HG03521 (cell line): Measurements from ENCODE around the gene HHIPL2.
"Not testable (repeated sequence)": the region's sequence is repeated elsewhere in the genome, so short reads cannot be mapped to it uniquely, and the experiment has no call there.

ENCODE experiments used
- ATAC-seq: cut with Tn5 transposase; IDR thresholded peaks from one replicate; pipeline ENCODE4 v1.9.1; 2021; ENCODE audit warnings: mild to moderate bottlenecking, moderate library complexity; ENCODE audit not compliant: unreplicated experiment

HHIPL2 gene

DNA sequence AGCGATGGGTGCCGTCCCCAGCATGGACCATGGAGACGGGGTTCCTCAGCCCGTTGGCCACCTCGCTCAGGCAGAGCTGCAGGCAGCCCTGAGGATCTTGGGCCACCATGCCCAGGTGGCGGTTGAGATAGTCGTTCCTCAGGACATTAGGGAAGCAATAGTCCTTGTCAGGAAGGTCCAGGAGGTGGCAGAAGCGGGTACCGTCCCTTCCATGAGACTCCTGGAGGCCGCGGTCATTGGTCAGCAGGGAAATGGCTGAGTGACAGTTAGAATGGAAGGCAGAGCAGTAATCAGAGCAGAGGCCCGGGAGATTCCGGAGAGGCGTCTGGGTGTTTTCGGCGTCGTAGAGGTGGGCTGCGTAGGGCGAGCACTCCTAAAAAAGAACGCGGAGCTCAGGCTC lies 4.1 kb downstream of the HHIPL2 start:
- ATAC-seq = no peak

DNA sequence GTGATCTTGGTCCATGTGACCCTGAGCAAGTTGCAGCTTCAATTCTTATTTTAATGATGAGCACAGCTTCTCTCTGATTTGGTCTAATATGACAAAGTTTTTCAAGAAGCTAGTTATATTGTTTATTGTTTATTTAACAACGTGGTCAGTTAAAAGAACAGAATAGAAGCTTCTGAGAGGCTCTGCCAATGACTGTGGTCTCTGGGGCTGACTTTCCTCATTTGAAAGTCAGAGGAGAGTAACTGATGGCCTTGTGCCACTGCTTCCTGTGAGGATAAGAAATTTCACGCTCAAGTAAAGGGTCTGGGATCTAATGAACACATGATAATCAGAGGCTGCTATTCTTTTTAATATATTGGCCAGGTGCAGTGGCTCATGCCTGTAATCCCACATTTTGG lies 7.3 kb downstream of the HHIPL2 start:
- no peak for ATAC-seq

DNA sequence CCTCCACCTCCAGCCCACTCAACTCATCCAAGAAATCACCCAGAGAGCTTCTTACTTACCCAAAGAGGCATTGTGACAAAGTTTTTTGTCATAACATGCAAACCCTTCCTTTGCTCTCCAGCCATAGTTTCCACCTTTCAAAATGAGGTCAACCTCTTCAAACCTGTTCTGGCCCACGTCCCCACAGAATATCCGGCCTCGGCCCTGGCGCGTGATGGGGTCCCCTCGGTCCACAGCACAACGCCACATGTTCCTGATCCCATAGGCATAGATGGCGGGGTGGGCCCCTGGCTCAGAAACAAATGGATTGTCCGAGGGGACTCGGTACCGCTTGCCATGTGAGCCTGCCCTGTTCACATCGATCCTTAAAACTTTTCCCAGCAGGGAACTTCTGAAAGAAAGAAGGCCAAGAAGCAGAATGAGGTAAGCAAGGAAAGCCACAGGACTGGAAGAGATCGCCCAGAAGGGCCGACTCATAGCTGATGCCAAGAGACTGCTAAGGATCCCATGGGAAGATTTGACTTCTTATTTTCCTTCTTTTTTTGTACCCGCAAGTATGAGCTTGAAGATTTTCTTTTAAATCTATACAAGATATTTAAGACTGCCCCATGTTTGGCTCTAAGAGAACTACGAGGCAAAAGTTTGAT lies 7.8 kb downstream of the HHIPL2 start:
- ATAC-seq = no peak

DNA sequence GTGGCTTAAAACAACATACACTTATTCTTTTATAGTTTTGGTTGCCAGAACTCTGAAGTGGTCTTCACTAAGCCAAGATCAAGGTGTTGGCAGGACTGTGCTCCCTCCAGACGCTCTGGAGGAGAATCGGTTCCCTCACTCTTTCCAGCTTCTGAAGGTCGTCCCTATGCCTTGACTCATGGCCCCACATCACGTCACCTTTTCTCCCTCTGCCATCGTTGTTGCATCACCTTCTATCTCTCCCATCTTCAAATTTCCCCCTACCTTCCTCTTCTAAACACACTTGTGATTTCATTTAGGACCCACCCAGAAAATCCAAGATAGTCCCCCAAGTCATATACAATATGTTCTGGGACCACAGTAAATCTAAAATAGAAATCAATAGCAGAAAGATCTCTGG lies 12.4 kb downstream of the HHIPL2 start:
- ATAC-seq = no peak

DNA sequence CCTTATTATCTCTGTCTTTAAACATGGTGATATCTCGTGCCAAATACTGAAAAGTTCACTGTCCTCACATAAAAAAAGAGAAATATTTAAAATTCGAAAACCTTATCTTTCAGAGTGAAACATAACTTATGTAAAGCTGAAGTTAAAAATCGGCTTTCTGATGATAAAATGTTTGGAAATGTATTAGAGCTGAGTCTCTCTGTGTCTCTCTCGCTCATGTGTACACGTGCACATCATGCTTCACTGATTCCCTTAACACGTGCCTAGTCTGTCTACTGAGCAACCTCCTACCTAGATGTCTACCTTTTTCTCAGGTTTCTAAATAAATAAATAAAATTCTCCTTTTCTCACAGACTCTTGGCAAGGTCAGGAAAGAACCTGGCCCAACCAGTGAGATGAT lies 17.1 kb downstream of the HHIPL2 start:
- no peak for ATAC-seq

DNA sequence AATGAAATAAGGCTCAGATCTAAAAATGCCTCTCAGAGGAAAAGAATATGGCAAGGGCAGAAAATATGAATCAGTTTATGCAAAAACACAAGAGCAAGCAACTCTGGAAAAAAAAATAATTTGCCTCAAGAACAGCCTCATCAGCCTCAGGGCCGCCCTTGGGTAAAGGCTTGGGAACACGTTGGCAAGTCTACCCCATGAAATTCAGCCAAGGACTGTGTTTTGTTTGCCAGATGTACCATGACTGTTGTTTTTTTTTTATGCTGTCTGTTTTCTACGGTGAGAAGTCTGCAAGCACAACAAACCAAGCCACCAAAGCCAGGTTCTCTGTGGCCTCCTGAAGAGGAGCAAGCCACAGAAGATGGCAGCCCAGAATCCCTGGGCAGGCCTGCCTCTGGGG lies 18.0 kb downstream of the HHIPL2 start:
- no peak for ATAC-seq

DNA sequence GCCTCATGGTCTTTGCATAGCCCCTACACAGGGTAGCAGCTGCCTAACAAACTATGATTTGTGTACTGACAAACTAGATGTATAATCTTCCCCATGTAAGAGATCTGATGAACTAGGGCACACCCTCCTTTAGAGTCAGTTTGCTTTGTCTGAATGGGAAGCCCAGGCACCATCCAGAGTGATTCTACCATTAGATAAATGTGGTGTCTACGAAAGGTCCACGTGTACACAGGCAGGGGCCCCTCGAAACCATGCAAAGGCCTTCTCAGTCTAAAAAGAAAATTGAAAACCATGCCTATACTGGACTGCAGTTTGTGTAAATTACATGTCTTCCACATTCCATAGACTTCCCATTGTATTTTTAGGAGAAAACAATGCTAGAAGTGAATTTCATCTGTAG lies 18.7 kb downstream of the HHIPL2 start:
- ATAC-seq = no peak

DNA sequence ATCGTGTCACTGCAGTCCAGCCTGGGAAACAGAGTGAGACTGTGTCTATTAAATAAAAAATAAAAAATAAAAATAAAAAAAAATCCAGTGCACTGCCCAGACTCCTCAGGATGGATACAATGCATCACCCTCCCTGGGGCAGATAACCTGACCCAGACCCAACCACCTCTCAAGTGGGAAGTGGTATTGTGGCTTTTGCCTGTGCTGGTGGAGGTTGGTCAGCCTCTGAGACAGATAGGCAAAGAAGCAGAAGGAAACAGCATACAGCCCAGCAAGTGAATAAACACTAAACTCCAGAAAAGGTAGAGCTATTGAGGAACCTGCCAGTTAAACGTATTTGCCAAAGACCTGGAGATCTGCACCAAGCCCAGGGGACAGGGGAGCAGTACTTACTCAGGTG lies 22.0 kb downstream of the HHIPL2 start:
- ATAC-seq = no peak

DNA sequence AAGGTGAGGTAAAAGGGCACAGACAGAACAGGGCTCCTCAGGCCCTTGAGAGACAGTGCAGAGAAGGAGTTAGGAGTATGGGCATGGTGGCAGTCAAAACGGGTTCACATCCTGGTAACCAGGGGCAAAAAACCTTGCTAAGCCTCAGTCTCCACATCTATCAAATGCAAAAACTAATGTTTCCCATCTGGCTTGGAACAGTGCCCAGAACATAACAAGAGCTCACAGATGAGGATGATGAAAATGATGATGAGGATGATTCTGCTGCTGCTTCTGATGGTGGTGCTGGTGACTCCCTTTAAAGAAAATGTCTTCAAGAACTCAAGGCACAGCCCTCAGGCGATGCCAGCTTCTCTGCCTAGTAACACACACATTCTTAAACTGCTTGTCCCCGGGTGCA lies 24.1 kb downstream of the HHIPL2 start:
- ATAC-seq = no peak

DNA sequence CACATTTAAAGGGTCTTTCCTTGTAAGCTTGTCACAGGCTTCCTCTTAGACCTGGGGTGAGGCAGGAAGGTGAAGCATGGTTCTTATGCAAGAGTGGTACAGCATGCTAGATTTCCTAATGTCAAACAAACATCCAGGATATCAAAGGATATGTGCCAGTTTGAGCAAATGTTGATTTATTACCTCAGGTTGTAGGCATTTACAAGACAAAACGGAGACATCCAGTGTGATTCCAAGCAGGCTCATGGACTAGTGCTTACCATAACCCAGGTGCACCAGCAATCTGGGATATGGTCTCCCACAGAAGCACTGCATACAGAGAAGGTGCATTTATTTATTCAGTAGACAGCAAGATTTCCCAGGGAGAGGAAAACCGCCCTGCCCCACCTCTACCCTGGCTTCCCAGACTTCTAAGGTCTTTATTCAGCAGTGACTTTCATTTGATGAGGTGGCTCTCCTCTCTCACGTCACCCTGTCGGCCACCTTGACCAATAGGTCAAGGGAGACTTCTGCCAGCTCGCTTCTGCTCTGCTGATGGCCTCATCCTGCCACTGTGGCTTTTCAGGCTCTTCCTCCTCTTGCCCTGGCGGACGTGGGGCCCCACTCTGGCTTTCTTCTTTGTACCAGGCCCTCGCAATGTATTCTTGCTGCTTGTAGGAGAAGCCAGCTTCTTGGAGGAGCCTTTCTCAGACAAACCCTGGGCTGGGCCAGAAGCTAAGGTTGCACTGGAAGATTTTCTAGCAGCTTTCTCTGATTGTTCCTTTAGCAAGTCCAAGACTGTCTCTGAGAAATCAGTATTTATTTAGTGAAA lies 25.6 kb downstream of the HHIPL2 start:
- no peak for ATAC-seq

DNA sequence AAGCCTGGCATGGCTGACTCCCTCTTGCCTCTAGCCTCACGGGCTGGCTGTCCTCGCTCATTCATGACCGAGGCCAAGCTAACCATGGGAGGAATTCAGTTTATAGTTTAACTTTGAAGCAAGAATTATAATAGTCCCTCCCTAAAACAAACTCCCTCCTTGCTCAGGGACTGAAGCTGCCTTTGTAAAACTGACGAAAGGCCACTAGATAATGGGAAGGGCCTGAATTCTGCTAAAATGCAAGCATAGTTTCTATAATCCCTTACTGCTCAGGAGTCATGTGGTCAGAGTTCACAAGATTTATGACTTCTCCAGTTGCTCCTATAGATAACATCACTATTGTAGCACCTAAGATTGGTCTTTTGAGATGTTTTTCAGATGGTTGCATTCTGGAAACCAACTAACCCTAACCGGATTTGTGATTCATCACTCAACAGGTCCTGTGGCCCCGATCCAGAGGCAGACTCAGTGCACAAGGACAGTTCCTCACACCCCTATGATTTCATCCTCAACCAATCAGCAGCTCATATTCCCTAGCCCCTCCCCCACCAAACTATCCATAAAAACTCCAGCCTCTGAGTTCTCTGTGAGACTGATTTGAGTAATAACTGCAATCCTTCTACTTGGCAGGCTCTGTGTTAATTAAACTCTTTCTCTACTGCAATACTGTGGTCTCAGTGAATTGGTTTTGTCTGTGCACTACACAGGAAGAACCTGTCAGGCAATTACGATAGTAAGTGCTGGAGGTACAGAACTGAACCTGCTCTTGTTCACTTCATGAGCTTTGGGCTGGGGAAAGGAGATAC lies 26.4 kb downstream of the HHIPL2 start:
- ATAC-seq = no peak

DNA sequence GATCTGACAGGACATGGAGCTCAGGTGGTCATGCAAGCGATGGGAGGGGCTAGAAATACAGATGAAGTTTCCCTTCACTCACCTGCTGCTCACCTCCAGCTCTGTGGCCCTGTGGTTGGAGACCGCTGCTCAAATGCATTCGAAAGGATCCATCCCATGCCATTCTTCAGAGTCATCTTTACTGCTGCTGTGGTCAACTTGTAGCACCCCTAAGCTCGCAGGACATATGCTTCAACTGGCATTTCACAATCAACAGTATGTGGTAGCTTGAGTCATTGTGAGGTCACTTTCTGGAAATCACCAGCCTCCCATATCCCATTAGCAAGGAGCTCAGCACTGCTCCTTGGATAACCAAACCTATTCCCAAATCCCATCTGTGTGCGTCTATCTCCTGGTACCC lies 58.4 kb downstream of the HHIPL2 start:
- not testable (repeated sequence) for ATAC-seq

DNA sequence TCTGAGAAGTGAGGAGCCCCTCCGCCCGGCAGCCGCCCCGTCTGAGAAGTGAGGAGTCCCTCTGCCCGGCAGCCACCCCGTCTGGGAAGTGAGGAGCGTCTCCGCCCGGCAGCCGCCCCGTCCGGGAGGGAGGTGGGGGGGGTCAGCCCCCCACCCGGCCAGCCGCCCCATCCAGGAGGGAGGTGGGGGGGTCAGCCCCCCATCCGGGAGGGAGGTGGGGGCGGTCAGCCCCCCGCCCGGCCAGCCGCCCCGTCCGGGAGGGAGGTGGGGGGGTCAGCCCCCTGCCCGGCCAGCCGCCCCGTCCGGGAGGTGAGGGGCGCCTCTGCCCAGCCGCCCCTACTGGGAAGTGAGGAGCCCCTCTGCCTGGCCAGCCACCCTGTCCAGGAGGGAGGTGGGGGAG lies 60.1 kb downstream of the HHIPL2 start:
- not testable (repeated sequence) for ATAC-seq

DNA sequence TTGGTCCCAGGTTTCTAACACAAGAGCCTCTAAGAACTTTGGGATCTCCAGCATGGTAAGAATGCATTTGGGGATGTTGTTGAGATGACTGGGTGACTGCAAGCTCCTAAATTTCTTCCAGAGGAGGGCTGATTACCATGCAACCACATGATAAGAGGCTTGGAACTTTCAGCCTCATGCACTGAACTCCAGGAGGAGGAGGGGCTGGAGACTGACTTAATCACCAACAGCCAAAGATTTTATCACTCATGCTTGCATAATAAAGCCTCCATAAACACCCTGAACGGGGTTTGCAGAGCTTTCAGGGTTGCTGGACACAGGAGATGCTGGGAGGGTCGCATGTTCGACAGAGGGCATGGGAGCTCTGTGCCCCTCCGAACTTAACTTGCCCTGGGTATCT lies 63.9 kb downstream of the HHIPL2 start:
- not testable (repeated sequence) for ATAC-seq

DNA sequence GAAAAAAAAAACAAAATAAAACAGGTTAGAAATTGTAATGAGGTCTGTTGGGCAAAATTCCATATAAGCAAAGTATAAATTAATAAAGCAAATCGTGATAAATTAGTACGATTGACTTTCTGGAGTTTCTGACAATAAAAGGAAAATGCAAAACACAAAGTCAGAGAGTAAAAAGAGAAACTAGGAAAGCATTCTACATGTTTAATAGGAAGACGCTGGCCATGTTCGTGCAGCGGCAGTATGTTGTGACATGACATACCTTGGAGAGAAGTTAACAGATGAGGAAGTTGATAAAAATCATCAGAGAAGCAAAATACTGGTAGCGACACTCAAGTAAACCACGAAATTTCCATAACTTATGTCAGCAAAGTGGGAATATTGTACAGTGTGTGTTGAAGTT lies 68.3 kb downstream of the HHIPL2 start:
- ATAC-seq = not testable (repeated sequence)

DNA sequence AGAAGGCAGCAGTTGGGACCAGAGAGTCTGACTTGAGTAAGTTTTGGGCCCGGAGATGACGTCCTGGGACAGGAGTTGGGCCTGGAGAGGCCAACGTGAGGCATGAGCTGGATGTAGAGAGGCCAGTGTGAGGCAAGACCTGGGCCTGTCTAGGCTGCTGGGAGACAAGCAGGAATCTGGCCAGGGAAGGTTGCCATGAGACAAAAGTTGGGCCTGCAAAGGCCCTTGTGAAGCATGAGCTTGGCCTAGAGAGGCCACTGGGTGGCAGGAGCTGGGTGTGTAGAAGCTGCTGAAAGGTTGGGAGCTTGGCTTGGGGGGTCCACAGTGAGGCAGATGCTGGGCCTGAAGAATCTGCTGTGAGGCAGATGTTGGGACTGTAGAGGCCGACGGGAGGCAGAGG lies 71.5 kb downstream of the HHIPL2 start:
- not testable (repeated sequence) for ATAC-seq

DNA sequence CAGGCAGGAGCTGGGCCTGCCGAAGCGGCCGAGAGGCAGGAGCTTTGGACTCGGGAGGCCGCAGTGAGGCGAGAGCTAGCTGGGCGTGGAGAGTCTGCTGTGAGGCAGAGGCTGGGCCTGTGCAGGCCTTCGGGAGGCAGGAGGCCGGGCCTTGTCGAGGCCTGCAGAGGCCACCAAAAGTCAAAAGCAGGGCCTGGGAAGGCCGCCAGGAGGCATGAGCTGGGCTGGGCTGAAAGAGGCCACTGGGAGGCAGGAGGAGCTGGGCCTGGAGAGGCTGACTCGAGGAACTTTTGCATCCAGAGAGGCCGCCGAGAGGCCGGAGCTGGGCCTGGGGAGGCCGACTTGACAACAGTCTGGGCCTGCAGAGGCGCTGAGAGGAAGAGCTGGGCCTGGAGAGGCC lies 74.2 kb downstream of the HHIPL2 start:
- ATAC-seq = not testable (repeated sequence)

DNA sequence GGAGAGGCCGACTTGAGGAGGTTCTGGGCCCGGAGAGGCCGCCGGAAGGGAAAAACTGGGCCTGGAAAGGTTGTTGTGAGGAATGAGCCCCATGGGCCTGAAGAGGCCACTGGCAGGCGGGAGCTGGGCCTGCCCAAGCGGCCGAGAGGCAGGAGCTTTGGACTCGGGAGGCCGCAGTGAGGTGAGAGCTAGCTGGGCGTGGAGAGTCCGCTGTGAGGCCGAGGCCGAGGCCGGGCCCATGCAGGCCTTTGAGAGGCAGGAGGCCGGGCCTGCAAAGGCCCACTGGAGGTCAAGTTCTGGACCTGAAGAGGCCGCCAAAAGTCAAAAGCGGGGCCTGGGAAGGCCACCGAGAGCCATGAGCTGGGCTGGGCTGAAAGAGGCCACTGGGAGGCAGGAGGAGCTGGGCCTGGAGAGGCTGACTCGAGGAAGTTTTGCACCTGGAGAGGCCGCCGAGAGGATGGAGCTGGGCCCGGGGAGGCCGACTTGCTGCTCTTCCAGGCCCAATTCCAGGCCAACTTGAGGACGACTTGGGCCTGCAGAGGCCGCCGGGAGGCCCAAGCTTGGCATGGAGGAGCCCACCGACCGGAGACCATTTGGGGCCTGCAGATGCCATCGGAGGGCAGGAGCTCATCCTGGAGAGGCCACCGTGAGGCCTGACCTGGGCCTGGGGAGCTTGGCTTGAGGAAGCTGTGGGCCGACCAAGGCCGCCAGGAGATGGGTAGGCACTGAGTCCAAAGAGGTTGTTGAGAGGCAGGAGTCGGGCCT lies 74.9 kb downstream of the HHIPL2 start:
- ATAC-seq = not testable (repeated sequence)
